Gastrocnemius medialis (tissue), 4 donors: ENCODE data around the gene ALDH3B1. TPM values are rescaled to one million over a fixed set of nuclear protein-coding genes. Genes with fewer than 3 reads are reported as not detected.
A peak's percentile ranks its signal among the peaks of the same experiment; 100 is the strongest.

ENCODE experiments used
- ATAC-seq, 2 donors: fragments of 150-250 bp; one replicate each; pipeline ENCODE4 v1.9.1; 2016
- DNase-seq, 2 donors: peaks; one replicate each; pipeline ENCODE4 v3.0.0-alpha.2; 2019
- H3K27ac ChIP-seq, 4 donors: fragments of 200-600 bp; sonication (generic); 1 replicate in 1 of 4; 2 replicates in 3 of 4; pipeline ENCODE4 v1.5.1; 2016 to 2018; ENCODE audit warnings: mild to moderate bottlenecking in 2 of 4, moderate library complexity in 1 of 4
- H3K27me3 ChIP-seq, 3 donors: fragments of 200-600 bp; sonication (generic) in 2 of 3; 1 replicate in 1 of 3; 2 replicates in 2 of 3; pipeline versions ENCODE4 v1.5.1 to v1.6.0; 2016 to 2019; ENCODE audit warnings: mild to moderate bottlenecking in 1 of 3, moderate library complexity in 1 of 3
- H3K36me3 ChIP-seq, 2 donors: fragments of 200-600 bp; sonication (generic) in 1 of 2; one replicate each; pipeline ENCODE4 v1.5.1; 2017 to 2018
- H3K4me1 ChIP-seq, 2 donors: fragments of 200-600 bp; sonication (generic) in 1 of 2; one replicate each; pipeline ENCODE4 v1.5.1; 2016 to 2017; ENCODE audit warnings: mild to moderate bottlenecking in 2 of 2
- H3K4me3 ChIP-seq, 4 donors: fragments of 200-600 bp; sonication (generic) in 3 of 4; 1 replicate in 1 of 4; 2 replicates in 3 of 4; pipeline ENCODE4 v1.5.1; 2016 to 2019; ENCODE audit warnings: mild to moderate bottlenecking in 2 of 4
- H3K9me3 ChIP-seq, 3 donors: fragments of 200-600 bp; sonication (generic) in 2 of 3; 1 replicate in 1 of 3; 2 replicates in 2 of 3; pipeline ENCODE4 v1.5.1; 2016 to 2019
- CTCF ChIP-seq, 5 experiments: fragments of 450-650 bp in 3 of 5; fragments of 200-600 bp in 2 of 5; sonication (generic) in 2 of 5; IDR thresholded peaks in 4 of 5; conservative IDR thresholded peaks in 1 of 5; 1 replicate in 4 of 5; 2 replicates in 1 of 5; pipeline ENCODE4 v1.5.1; 2016 to 2019; ENCODE audit warnings: antibody characterized with exemption in 5 of 5, mild to moderate bottlenecking in 3 of 5, moderate library complexity in 3 of 5
- POLR2A ChIP-seq, 2 donors: fragments of 450-650 bp; IDR thresholded peaks; one replicate each; pipeline ENCODE4 v1.6.1; 2017; ENCODE audit warnings: antibody characterized with exemption in 2 of 2, mild to moderate bottlenecking in 2 of 2, moderate library complexity in 2 of 2
- in situ Hi-C, 4 donors: fragments of 200-750 bp; cut with MboI; loops; one replicate each; pipeline versions ENCODE4 v1.15.0 to v1.8.0; 2017; ENCODE audit warnings: low sequenced_read_pairs in 4 of 4
- intact Hi-C: fragments of 100-400 bp; cut with DNase I; formaldehyde crosslinking; loops from one replicate; pipeline ENCODE4 v1.15.1; 2023; ENCODE audit warnings: low total_unique reads
- total RNA-seq, 4 donors: library from RNA; depleted of rRNA; stranded (reverse); fragments of >200 nt; gene quantifications; one replicate each; pipeline versions ENCODE4 v1.1.0 to v1.2.3, GENCODE V29; 2016

Gene ALDH3B1
- total RNA-seq, 4 donors from 2014 or later: 2.2 to 5.1 (median 3.6) TPM

GRCh38 chr11:68040957-68041591, 30.9 kb downstream of the ALDH3B1 start:
- H3K27ac ChIP-seq: peak overlapping the region; percentile 74 to 88 (median 76)
- TF ChIP-seq POLR2A (IDR thresholded peaks at IDR 0.05) (no peak), CTCF (IDR thresholded peaks at IDR 0.05 in 4 of 5, conservative IDR thresholded peaks at IDR 0.05 in 1 of 5) (no peak)
- intact Hi-C loops (no loop called here), in situ Hi-C loops (no loop called here)
- H3K36me3 ChIP-seq: no peaks in the 10 kb centered on the region
- no peaks in the 10 kb centered on the region for H3K9me3 ChIP-seq
- peaks cover 14 to 28% of the 10 kb centered on the region in 2 donors for H3K4me1 ChIP-seq
- ATAC-seq: no peak
- peak overlapping the region; percentile 62 to 69 (median 65) for H3K4me3 ChIP-seq
- no peaks in the 10 kb centered on the region for H3K27me3 ChIP-seq
- DNase-seq: no peak

- in situ Hi-C loops: no loop called here
- intact Hi-C loops: no loop called here
- Histone ChIP-seq H3K9me3 (no peaks in the 10 kb centered on the region), H3K27ac (peak overlapping the region in 1 of 4 donors; percentile 74), H3K4me1 (peaks cover 14 to 28% of the 10 kb centered on the region in 2 donors), H3K4me3 (no peak overlapping the region), H3K36me3 (no peaks in the 10 kb centered on the region), H3K27me3 (no peaks in the 10 kb centered on the region)
- TF ChIP-seq POLR2A (IDR thresholded peaks at IDR 0.05): no peak
- no peak for TF ChIP-seq CTCF (IDR thresholded peaks at IDR 0.05 in 4 of 5, conservative IDR thresholded peaks at IDR 0.05 in 1 of 5)
- ATAC-seq: no peak
- DNase-seq: no peak
Measured at GRCh38 chr11:68041617-68042218, 31.6 kb downstream of the ALDH3B1 start.

- DNase-seq (no peak), ATAC-seq (no peak)
- intact Hi-C loops: no loop called here
- H3K36me3 ChIP-seq: no peaks in the 10 kb centered on the region
- TF ChIP-seq POLR2A (IDR thresholded peaks at IDR 0.05) (no peak), CTCF (IDR thresholded peaks at IDR 0.05 in 4 of 5, conservative IDR thresholded peaks at IDR 0.05 in 1 of 5) (no peak)
- no peaks in the 10 kb centered on the region for H3K27me3 ChIP-seq
- no peak overlapping the region for H3K27ac ChIP-seq
- H3K4me3 ChIP-seq: no peak overlapping the region
- in situ Hi-C loops: no loop called here
- no peaks in the 10 kb centered on the region for H3K9me3 ChIP-seq
- H3K4me1 ChIP-seq: peaks cover 9 to 22% of the 10 kb centered on the region in 2 donors
Measured at GRCh38 chr11:68042219-68043028, 32.3 kb downstream of the ALDH3B1 start.

GRCh38 chr11:68043029-68043348, 32.9 kb downstream of the ALDH3B1 start:
- DNase-seq: no peak
- H3K4me1 ChIP-seq: peaks cover 5 to 16% of the 10 kb centered on the region in 2 donors
- no peak for ATAC-seq
- no peak overlapping the region for H3K27ac ChIP-seq
- no peak overlapping the region for H3K4me3 ChIP-seq
- no peaks in the 10 kb centered on the region for H3K27me3 ChIP-seq
- intact Hi-C loops (no loop called here), in situ Hi-C loops (no loop called here)
- H3K36me3 ChIP-seq: no peaks in the 10 kb centered on the region
- H3K9me3 ChIP-seq: no peaks in the 10 kb centered on the region
- no peak for TF ChIP-seq POLR2A (IDR thresholded peaks at IDR 0.05)
- TF ChIP-seq CTCF (IDR thresholded peaks at IDR 0.05 in 4 of 5, conservative IDR thresholded peaks at IDR 0.05 in 1 of 5): no peak
